GM19467 (cell line): ENCODE results near the gene C10orf143.
"Not testable (repeated sequence)": the region's sequence is repeated elsewhere in the genome, so short reads cannot be mapped to it uniquely, and the experiment has no call there.

Experiments used
- ATAC-seq: cut with Tn5 transposase; IDR thresholded peaks from one replicate; pipeline ENCODE4 v1.9.1; 2021; ENCODE audit warnings: mild to moderate bottlenecking, moderate library complexity; ENCODE audit not compliant: unreplicated experiment

Gene C10orf143

DNA sequence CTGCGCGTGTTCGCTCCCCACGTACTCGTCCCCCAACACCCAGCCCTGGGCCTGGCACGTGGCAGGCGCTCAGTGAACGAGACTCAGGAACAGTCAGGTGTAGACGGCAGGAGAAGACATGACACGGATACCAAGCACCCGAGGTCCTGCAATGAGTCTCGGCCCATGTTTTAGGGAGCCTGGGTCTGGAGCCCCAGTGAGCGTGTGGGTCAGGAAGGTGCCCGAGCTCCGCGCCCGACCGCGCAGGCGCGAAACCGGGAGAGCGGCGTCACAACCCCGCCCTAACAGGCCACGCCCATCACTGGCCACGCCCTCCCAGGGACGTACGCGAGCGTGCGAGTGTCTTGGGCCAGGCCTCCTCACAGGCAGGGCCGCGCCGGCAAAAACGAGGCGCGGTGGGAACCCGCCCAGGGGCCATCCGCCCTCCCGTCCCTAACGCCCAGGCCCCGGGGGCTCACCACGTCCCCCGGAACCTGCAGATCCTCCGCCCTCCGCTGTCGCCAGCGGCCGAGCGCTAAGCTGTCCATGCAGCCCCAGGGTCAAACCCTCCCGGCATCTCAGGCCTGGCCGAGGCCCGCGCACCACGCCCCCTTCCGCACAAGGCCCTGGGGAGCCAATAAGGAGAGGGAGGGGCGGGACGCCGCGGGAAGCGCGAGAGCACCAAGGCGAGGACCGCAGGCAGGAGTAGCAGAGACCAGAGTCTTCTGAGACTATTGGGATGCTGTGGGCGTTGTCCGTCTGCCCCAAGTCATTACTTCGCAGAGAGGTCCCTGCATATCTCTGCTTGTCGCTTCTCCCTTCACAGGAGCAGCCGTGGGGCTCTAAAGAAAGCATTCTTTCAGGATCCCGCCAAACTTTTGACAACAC, at the start of gene C10orf143:
Gene C10orf143, minus strand, starts transcription at position 585 of the 867 bp plus-strand sequence. Its CDS starts 58 bp downstream, at position 527.
- peak; percentile 80 for ATAC-seq

DNA sequence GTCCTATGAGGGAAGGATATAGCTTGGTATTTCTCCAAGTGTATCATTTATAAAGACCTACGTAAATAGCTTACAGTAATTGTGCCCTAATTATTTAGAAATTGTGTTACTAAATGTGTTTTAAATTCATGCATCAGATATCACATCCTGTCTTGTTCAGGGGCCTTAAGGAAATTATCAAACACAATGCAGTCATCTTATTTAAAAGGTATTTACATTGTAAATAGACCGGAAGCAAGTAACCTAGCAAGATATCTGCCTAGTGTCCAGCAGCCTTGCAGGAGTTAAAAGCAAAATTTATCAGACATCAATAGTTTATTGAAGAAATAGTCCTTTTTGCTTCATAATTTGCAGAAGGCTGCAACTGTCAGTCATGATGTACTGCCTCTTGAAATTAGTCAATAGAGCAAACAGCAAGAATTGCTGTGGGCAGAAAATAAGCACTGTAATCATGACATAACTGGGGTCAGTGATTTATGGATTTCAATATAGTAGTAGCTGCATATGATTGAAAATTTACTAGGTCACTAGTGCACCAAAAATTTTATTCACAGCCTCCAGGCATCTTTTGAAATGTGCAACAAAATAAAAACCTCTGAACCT, 48.7 kb upstream of the C10orf143 start:
- ATAC-seq: no peak

DNA sequence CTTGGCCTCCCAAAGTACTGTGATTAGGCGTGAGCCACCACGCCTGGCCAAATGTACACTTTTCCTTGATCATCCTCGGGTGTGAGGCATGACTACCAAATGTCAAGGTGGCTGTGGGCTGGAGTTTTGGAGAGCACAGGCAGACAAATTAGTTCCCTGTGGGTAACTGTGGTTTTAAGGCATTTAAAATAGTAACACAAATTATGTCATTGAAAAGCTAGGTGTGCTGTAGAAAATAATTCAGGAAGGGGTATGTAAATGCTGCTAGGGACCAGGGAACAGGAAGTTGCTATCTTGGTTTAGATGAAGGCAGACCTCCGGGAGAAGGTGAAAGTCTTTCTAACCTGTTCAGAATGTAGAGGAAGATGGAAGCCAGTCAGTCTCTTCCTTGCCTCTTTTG, 35.4 kb upstream of the C10orf143 start:
- ATAC-seq: no peak

DNA sequence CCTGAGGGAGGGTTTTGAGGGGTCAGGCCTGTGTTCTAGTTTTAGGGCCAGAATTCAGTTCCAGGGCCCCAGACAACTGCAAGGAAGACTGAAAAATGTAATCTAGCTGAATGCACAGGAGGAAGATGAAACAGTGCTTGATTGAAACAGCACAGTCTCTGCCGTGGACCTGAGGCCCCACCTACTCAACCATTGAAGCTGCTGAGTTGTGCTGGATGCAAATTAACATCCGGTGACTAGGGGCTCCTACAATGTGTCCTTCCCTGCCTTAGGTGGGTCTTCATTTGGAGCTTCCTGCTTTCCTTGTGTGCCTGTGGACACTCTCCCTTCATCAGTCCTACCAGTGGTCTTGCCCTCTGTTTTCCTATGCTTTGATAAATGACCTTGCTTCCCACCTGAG, 31.2 kb upstream of the C10orf143 start:
- peak; percentile 75 for ATAC-seq

DNA sequence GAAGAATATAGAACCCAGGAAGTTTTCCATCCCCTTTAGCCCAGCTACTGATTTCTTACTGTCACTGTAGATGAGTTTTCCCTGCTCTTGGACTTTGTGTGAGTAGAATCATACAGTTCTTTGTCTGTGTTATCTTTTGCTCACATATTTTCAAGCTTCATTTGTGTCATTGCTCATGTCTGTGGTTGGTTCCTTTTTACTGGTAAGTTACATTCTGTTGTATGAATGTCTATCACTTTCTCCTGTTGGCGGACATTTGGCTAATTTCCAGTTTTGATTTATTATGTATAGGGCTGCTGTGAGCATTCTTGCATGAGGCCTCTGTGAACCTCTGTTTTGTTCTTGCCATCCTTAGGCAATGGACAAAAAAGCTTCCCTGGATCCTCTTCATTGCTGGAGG, 30.8 kb upstream of the C10orf143 start:
- ATAC-seq: peak; percentile 30

DNA sequence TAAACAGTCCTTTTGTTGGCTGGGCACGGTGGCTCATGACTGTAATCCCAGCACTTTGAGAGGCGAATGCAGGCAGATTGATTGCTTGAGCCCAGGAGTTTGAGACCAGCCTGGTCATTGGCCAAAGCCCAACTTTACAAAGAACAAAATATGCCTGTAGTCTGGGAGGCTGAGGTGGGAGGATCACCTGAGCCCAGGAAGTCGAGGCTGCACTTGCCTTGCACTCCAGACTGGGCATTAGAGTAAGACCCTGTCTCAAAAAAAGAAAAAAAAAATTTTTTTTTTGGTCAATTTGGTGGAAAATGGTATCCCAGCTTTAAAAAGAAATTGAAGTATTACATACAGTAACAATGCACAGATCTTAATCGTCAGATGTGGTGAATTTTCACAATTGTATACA, 30.4 kb upstream of the C10orf143 start:
- ATAC-seq: no peak

DNA sequence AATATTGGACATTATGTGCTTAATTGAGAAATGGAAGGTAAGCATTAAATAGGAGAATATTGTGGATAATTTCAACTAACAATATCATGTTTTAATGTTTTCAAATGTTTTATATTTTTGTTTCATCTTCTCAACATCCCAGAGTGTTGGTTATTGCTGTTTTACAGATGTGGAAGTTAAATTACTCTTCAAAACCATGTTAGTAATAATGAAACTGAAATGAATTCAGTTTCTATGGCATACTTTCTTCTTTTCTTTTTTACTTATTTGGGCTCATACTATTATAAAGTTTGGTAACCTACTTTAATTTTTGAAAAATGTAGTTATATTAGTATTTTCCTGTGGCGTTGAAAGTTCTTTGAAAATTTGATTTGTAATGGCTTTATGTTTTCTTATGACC, 29.8 kb upstream of the C10orf143 start:
- no peak for ATAC-seq

DNA sequence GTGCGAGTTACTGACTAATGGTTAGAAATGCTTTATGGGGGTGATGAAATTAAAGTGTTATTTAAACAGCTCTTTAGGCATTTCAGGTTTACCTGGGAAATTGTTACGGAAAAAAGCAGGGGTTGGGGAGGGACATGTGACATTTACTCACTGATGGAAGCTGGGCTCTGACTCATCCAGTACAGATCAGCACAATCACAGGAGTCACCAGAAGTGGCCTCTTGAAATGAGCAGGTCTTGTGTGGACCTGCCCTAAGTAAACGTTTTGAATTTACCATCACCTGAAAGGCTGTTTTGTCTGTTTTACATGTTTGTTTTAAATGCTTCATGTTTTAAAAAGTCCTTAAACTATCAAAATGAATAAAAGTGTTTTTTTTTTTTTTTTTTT, 27.8 kb upstream of the C10orf143 start:
- ATAC-seq: no peak

DNA sequence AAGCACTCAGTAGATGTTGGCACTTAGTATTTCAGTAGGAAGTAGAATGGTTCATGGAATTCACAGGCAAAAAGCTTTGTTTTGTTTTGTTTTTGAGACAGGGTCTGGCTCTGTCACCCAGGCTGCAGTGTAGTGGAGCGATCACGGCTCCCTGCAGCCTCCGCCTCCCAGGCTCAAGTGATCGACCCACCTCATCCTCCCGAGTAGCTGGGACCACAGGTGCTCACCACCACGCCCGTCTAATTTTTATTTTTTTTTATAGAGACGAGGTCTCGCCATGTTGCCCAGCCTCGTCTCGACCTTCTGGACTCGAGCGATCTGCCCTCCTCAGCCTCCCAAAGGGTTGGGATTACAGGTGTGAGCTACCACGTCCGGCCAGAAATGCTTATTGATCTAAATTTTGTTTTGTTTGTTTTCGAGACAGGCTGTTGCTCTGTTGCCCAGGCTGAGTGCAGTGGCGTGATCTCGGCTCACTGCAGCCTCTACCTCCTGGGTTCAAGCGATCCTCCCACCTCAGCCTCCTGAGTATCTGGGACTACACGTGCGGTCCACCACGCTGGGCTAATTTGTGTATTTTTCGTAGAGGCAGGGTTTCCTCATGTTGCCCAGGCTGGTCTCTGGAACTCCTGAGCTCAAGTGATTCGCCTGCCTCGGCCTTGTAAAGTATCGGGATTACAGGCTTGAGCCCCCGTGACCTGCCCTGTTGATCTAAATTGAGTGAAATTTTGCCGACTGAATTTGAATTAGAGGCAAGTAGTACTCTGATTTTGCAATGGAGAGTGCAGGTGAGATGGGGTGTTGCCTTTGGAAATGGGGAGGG, 27.2 kb upstream of the C10orf143 start:
- ATAC-seq: no peak

DNA sequence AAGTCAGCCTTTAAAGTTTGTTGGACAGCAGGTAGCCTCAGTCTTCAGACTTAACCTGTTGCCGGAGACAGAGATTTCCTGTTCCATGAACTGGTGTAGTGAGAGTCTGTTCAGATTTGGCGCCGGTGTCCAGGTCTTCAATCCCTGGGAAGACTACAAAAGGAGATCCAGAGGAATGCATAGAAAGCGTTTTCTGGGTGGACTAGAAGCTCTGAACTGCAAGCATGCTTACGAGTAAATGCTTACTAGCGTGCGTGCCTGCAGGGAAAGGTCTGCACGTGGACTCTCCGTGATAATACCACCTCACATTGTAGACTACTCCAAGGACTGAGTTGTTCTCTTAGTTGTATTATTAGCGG, 26.4 kb upstream of the C10orf143 start:
- ATAC-seq: no peak

DNA sequence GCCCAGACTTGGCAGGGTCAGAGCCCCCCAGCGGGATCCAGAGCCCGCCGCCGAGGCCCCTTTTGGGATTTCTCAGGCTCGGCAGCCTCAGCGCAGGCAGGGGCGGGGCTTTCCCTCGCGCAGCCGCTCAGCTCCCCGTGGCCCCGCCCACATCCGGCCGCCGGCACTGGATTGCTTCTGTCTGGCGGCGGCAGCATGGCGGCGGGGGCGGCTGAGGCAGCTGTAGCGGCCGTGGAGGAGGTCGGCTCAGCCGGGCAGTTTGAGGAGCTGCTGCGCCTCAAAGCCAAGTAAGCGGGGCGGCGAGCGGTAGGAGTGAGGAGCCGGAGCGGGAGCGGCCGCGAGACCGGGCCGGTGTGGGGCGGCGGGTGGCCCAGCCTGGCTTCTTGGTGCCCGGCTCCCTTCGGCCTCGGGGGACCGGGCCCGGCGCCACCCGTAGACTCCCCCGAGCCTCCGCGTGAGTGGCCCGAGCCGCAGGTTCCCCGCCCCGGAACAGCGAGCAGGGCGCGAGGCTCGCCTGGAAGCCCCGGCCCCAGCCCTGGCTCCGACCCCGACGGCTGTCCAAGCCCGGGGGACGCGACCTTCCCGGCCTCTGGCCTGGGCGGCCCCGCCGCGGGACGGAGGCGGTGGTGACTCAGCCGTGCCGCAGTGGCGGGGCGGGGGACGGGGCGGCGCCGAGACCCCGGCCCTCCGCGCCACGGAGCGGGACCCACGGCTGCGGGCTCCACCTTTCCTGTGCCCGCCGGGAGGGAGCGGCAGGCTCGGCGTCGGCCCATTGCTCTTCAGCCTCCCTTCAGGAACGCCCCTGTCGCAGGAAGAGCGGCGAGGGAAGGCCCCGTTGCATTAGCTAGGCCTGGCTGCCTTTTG, 25.8 kb upstream of the C10orf143 start, which contains the start of gene GLRX3:
Gene GLRX3, plus strand, starts transcription at position 166 of the 864 bp plus-strand sequence. Its CDS starts 30 bp downstream, at position 196.
- ATAC-seq: peak; percentile 82

DNA sequence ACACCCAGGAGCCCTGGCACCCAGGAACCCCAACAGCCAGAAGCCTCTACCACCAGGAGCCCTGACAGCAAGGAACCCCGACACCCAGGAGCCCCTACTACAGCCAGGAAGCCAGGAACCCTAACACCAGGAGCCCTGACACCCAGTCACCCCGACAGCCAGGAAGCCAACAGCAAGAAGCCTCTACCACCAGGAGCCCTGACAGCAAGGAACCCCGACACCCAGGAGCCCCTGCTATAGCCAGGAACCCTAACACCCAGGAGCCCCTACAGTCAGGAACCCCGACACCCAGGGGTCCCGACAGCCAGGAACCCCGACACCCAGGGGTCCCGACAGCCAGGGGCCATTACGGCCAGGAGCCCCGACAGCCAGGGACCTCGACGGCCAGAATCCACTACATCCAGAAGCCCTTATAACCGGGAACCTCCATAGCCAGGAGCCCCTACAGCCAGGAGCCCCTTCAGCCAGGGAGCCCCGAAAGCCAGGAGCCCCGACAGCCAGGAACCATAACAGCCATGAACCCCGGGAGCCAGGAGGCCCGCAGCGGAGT, 25.1 kb upstream of the C10orf143 start:
- ATAC-seq: no peak

DNA sequence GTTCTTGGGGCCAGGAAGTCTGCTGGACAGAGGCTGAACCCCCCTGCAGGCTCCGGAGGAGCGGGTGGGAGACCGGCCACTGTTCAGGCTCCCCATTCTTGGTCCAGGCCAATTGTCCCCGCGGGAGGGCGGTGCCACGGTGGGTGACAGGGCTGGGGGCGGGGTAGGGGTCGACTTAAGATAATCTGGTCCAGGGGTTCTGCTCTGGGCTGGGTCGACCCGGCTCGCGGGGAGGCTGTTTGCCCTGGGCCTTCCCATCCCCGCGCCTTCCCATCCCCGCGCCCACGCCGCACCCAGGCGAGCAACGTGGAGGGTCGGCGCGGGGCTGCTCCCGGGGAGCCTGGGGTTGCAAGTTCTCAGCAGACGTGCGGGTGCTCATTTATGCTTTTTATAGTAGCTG, 18.3 kb upstream of the C10orf143 start:
- ATAC-seq: no peak

DNA sequence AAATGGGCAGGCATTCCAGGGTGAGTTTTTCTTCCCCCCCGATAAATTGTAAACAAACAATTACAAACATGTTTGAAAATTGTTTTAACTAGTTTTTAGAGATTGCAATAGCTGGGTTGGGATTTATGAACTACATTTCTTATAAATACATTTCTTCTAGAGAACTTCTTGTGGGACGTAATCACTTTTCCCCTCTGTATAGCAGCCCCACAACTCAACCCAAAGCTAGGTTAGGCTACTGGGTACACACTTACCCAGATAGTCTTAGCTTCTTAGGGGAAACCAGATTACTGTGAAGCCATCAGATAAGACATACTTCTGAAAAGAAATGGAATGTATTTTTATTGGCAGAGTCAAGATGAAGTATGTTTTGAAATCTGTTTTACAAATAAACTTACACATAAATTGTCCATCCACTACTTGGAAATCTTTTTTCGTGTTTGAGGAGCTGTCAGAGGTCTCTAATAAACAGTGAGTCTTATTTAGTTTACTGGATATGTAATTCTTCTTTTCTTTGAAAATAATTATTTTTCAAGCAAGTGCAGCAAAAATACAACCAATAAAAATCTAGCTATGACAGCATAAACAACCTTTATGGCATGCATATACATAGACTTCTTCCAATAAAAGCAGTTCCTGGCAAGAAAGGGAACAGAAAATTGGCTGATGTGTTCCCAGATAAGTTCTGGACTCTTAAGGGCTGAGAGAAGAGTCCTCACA, 17.6 kb upstream of the C10orf143 start:
- ATAC-seq: no peak

DNA sequence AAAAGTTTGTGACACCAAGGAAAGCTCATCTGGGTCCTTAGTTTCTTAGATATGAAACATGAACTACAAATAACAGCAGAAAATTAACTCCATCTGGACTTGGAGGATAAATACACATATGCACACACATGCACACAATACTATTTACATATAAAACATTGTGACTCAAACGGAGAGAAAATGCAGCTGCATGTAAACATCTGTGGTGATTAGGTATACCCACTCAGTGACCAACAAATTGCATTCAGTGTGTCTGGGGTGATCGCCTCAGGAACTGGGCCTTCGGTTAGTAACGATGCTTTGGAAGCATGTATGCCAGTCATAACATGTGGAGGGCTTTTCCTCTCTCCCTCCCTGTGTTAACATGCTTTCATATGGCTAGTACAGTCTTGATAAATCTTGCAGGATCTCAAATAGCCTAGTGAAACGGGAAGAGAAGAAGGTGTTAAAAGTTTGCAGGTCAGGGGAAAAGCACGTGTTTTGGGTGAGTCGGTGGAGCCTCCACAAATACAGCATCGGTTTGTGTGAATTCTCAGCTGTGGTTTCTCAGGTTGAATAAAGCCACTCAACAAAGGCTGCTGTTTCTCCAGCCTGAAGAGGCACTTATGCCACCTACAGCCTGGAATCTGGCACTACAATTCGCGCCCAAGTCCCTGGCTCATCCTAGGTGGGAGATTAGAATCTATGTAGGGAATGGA, 16.9 kb upstream of the C10orf143 start:
- peak; percentile 93 for ATAC-seq

DNA sequence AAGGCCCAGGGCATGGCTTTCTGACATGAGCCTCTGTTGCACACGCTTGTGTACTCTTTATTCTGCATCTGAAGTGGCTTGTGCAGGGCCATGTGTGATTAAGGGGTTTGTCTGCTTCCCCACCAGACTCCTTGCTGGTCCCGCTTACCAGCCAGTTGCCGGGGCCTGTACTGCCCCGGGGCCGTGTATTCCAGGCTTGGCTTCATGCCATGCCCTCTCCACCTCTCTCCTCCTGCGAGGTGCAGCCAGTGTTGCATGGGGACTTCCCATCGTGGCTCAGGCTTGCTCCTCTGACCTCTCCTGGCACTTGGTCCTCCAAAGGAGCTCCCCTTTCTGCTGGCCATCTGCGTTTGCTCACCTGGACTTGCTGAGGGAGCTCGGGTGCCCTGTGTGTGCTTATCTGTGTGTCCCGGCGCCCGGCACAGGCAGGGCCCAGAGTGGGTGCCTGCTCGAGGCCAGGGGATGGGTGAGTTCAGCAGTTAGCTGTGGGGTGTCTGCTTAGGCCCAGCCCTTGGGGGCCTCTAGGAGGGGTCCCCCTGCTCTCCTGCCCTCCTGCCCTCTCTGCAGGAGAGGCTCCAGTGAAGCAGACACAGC, 11.0 kb upstream of the C10orf143 start:
- no peak for ATAC-seq

DNA sequence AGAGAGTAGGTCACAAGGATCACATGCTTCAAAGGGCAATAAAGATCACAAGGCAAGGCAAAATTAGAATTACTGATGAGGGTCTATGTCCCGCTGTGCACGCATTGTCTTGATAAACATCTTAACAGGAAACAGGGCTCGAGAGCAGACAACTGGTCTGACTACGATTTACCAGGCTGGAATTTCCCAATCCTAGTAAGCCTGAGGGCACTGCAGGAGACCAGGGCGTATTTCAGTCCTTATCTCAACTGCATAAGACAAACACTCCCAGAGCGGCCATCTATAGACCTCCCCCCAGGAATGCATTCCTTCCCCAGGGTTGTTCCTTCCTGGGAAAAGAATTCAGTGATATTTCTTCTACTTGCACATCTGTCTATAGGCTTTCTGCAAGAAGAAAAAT, 6.9 kb upstream of the C10orf143 start:
- ATAC-seq: not testable (repeated sequence)

DNA sequence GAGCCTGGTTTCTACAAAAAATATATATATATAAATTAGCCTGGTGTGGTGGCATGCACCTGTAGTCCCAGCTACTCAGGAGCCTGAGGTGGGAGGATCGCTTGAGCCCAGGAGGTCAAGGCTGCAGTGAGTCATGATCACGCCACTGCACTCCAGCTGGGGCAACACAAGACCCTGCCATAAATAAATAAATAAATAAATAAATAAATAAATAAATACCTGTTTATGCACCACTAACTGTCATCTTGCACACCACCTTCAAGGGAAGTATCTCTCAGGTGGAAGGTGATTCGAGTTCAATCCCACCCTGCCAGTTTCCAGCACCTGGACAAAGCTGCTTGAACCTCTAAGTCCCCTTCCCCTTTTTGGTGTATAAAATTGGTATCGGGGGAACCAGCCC, 6.3 kb upstream of the C10orf143 start:
- not testable (repeated sequence) for ATAC-seq

DNA sequence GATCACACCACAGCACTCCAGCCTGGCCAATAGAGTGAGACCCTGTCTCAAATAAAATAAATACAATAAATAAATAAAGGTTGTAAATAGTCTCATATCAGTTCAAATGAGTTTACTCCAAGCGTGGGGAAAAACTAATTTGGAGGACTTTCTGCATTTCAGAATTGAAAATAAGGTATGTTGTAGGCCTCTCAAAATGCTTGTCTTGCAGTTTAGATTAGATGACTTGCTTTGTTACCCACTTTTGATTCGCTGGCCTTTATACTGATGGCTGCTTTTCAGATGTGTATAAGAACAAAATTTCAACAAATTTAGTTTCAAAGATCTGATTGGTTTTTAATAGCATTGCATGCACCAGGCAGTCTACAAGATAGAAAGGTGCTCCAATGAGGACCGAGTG, 2.2 kb upstream of the C10orf143 start:
- no peak for ATAC-seq
